GM21381 (cell line): ENCODE results near the gene FOXJ1.

ENCODE experiments used
- ATAC-seq: cut with Tn5 transposase; IDR thresholded peaks from one replicate; pipeline ENCODE4 v1.9.1; 2021; ENCODE audit warnings: mild to moderate bottlenecking, moderate library complexity; ENCODE audit not compliant: unreplicated experiment

Gene FOXJ1

DNA sequence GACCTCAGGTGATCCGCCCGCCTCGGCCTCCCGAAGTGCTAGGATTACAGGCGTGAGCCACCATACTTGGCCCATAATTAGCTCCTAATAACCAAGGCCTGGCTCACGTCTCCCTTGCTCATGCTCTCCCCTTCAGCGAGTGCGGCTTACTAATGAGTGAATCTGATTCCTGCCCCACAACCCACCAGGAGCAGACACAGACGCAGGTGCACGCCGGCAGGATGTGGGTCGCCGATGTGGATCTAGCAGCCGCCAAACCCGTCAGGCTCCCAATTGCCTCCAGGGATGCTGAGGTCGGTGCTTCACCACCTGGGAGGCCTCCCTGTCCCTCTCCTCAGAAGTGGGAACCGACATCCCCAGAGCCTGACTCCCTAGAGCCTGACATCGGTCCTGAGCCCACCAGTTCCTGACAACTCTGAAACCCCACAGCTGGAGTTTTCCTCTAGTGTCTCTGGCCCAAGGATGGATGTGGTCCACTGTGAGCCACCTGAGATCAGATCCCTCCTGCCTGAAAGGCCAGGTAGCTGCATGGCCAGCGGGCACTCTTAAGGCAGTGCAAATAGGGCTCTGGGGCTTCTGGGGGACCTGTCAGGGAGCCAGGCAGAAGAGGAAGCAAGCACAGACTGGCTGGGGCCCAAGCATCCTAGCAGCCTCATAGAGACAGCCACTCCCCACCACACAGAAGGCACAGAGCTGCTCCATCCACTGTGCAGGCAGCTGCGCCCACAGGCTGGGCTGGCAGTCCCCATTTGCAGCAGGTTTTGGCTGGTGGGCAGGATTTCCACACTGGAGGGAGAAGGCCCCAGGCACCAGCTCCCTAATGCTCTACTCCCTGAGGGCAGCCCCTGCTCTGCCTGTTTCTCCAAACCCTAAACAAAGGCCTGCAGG lies 48.3 kb downstream of the FOXJ1 start:
- no peak for ATAC-seq

- no peak for ATAC-seq
Measured at GRCh38 chr17:76091526-76092286, 49.3 kb downstream of the FOXJ1 start.

- ATAC-seq: no peak
Measured at GRCh38 chr17:76090517-76091129, 50.4 kb downstream of the FOXJ1 start.

DNA sequence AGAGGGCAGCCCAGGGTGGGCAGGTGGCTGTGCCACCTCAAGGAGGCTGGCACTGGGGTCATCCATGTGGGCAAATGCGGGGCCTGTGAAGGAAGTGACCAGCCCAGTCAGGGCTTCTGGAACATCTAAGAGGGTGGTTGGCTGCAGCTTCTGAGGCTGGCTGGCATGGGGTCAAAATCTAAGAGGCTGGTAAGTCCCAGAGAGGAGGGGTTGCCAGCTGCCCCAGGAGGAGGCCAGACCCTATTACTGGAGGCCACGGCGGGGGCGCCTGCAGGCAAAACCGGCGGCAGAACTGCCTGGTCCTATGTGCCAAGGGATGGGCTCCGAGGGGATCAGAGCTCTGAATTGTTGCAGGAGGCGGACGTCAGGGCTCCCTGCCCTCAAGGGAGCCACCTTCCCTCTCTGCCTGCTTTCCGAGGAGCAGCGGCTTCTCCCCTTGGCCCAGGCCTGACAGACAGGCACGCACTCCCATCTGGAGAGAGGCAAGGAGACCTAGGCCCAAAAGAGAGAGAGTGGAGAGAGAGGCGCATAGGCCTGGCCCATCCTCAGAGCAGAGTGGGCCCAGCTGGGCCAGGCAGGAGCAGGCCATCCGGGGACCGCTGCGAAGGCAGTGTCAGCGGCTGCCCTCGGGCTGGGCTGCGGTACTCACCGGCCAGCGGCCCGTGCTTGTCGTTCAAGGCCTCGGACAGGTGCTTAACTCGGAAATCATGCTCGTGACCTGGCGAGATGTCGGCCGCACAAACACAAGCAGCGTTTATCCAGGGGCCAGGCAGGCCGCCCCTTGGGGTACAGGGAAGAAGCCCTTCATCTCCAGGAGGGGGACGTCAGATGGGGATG lies 51.1 kb downstream of the FOXJ1 start:
- no peak for ATAC-seq

GRCh38 chr17:76088868-76089576 lies 52.0 kb downstream of the FOXJ1 start:
- no peak for ATAC-seq

- no peak for ATAC-seq
Measured at GRCh38 chr17:76088041-76088867, 52.8 kb downstream of the FOXJ1 start.

DNA sequence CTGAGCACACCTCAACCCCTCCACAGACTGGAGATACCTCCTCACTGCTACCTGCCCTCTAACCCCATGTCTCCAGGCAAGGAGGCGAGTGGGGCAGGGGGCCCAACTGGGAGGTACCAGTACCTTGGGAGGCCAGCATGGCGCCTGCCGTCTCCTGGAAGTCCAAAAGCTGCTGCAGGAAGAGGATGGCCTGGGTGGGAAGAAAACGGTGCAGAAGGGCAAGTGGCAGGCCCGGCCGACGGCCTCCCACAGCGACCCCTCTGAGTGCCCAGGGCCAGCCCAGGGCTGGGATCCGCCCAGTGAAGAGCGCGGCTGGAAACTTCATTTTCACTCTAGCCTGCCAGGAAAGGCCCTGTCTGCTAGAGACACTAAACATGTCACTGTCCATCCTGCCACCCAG lies 53.5 kb downstream of the FOXJ1 start:
- ATAC-seq: no peak

DNA sequence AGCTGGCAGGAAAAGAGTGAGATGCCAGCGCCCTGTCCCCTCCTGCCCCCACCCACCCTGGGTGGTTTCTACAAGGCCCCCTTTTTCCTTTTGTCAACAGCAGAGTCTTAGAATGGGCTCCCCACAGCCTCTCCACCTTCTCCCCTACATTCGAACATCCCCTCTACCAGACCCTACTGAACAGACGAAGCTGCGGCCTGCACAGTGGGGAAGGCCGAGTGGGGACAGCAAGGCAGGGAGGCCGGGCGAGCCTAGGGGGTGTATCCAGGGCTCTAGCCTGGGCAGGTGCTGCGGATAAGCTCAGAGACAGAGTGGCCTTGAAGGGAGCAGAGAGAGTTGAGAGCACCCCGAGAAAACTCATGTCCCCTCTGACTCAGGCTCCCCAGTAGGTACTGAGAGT lies 54.7 kb downstream of the FOXJ1 start:
- no peak for ATAC-seq
